IMR-90 (cell line): Measurements from ENCODE around the gene SCAMP2. TPM values are rescaled to one million over a fixed set of nuclear protein-coding genes. Genes with fewer than 3 reads are reported as not detected.

Experiments
- ATAC-seq: fragments of 200-7000 bp; cut with Tn5 transposase; 2 replicates; pipeline ENCODE4 v1.9.1; 2020; ENCODE audit warnings: low read depth, mild to moderate bottlenecking, moderate library complexity
- BruUV-seq: library from RNA; stranded (reverse); fragments of 400-500 nt; replicated peaks from 2 replicates; lab custom pipeline; 2021; lab: Mats Ljungman, UMichigan
- CTCF ChIA-PET: fragments of 300-600 bp; formaldehyde crosslinking; extraction: SDS; loops from one replicate; lab custom pipeline; 2021; ENCODE audit warnings: antibody characterized with exemption; lab: Yijun Ruan, JAX
- POLR2A ChIA-PET: fragments of 300-600 bp; sonication (Branson Sonifier 250); formaldehyde crosslinking; loops from one replicate; lab custom pipeline; 2022; ENCODE audit warnings: antibody characterized with exemption; ENCODE audit not compliant: unreplicated experiment; lab: Charles Lee
- DNase-seq: peaks from one replicate; pipeline ENCODE4 v3.0.0; 2013
- H2AFZ ChIP-seq: replicated peaks from 2 replicates; pipeline ENCODE3; 2013; ENCODE audit warnings: low read length, mild to moderate bottlenecking; ENCODE audit not compliant: poor library complexity
- H2AK5ac ChIP-seq: 2 replicates; pipeline ENCODE4 v1.6.1; 2013; ENCODE audit warnings: low read depth, low read length, inconsistent platforms
- H2AK9ac ChIP-seq: replicated peaks from 2 replicates; pipeline ENCODE3; 2013; ENCODE audit warnings: mild to moderate bottlenecking, low read depth, low read length, moderate library complexity; ENCODE audit not compliant: poor library complexity
- H2BK120ac ChIP-seq: 2 replicates; pipeline ENCODE4 v1.6.1; 2013; ENCODE audit warnings: low read depth, low read length, inconsistent platforms
- H2BK15ac ChIP-seq: 3 replicates; pipeline ENCODE4 v1.6.1; 2013; ENCODE audit warnings: low read depth, low read length, inconsistent platforms
- H2BK20ac ChIP-seq: 2 replicates; pipeline ENCODE4 v1.6.1; 2013; ENCODE audit warnings: low read depth, mild to moderate bottlenecking, inconsistent platforms, low read length, moderate library complexity
- H2BK5ac ChIP-seq: 2 replicates; pipeline ENCODE4 v1.6.1; 2013; ENCODE audit warnings: mild to moderate bottlenecking, low read depth, low read length, inconsistent platforms; ENCODE audit not compliant: poor library complexity, severe bottlenecking
- H3K14ac ChIP-seq: replicated peaks from 2 replicates; pipeline ENCODE4 v1.6.1; 2013; ENCODE audit warnings: low read depth, low read length, inconsistent platforms
- H3K18ac ChIP-seq: 2 replicates; pipeline ENCODE4 v1.6.1; 2013; ENCODE audit warnings: low read depth, low read length, control low read depth
- H3K23ac ChIP-seq: 2 replicates; pipeline ENCODE4 v1.6.1; 2013; ENCODE audit warnings: low read depth, low read length, inconsistent platforms
- H3K27ac ChIP-seq: 2 replicates; pipeline ENCODE4 v1.5.1; 2013; ENCODE audit warnings: mild to moderate bottlenecking, control low read depth, low read length; ENCODE audit not compliant: insufficient read depth
- H3K27me3 ChIP-seq: 2 replicates; pipeline ENCODE4 v1.6.1; 2013; ENCODE audit warnings: low read length; ENCODE audit not compliant: control insufficient read depth, insufficient read depth
- H3K36me3 ChIP-seq: 2 replicates; pipeline ENCODE4 v1.6.1; 2013; ENCODE audit warnings: low read length, mixed read lengths; ENCODE audit not compliant: control insufficient read depth, insufficient read depth
- H3K4ac ChIP-seq: 2 replicates; pipeline ENCODE4 v1.6.1; 2013; ENCODE audit warnings: low read depth, low read length, inconsistent platforms
- H3K4me1 ChIP-seq: 2 replicates; pipeline ENCODE4 v1.6.1; 2013; ENCODE audit warnings: low read length, mixed read lengths; ENCODE audit not compliant: control insufficient read depth, insufficient read depth
- H3K4me2 ChIP-seq: 2 replicates; pipeline ENCODE4 v1.6.1; 2013; ENCODE audit warnings: low read depth, mild to moderate bottlenecking, control low read depth, low read length, moderate library complexity
- H3K4me3 ChIP-seq: 2 replicates; pipeline ENCODE4 v1.5.1; 2013; ENCODE audit warnings: low read depth, mild to moderate bottlenecking, control low read depth, low read length, moderate library complexity; ENCODE audit not compliant: insufficient read depth
- H3K56ac ChIP-seq: 2 replicates; pipeline ENCODE4 v1.6.1; 2013; ENCODE audit warnings: low read length, inconsistent platforms; ENCODE audit not compliant: insufficient read depth; ENCODE audit errors: extremely low read depth
- H3K79me1 ChIP-seq, 2 experiments: 2 replicates each; pipeline ENCODE4 v1.6.1; 2013; ENCODE audit warnings: low read length in 2 of 2, inconsistent platforms in 1 of 2, low read depth in 1 of 2
- H3K9ac ChIP-seq: 2 replicates; pipeline ENCODE4 v1.6.1; 2013; ENCODE audit warnings: low read depth, low read length, control low read depth
- H3K9me1 ChIP-seq: 2 replicates; pipeline ENCODE4 v1.6.1; 2013; ENCODE audit warnings: low read length, inconsistent platforms; ENCODE audit not compliant: insufficient read depth
- H3K9me3 ChIP-seq: 2 replicates; pipeline ENCODE4 v1.6.1; 2013; ENCODE audit warnings: low read length; ENCODE audit not compliant: control insufficient read depth, insufficient read depth
- H4K20me1 ChIP-seq: 2 replicates; pipeline ENCODE4 v1.6.1; 2013; ENCODE audit warnings: low read length, inconsistent platforms; ENCODE audit not compliant: insufficient read depth
- H4K5ac ChIP-seq: 2 replicates; pipeline ENCODE4 v1.6.1; 2013; ENCODE audit warnings: mild to moderate bottlenecking, low read depth, low read length, control low read depth
- H4K8ac ChIP-seq, 2 experiments: 2 replicates each; pipeline ENCODE4 v1.6.1; 2013; ENCODE audit warnings: low read depth in 2 of 2, low read length in 2 of 2, control low read depth in 1 of 2, inconsistent platforms in 1 of 2
- H4K91ac ChIP-seq: 2 replicates; pipeline ENCODE4 v1.6.1; 2013; ENCODE audit warnings: low read depth, low read length, inconsistent platforms; ENCODE audit not compliant: insufficient read depth
- ELK1 ChIP-seq: fragments of 150-350 bp; IDR thresholded peaks from 2 replicates; pipeline ENCODE4 v1.6.1; 2016; ENCODE audit warnings: low read depth, mild to moderate bottlenecking, low read length, moderate library complexity, borderline replicate concordance
- MAZ ChIP-seq: IDR thresholded peaks from 2 replicates; pipeline ENCODE4 v1.6.1; 2012; ENCODE audit warnings: low read depth, mild to moderate bottlenecking, low read length, improper control_type of control experiment, moderate library complexity, borderline replicate concordance
- NFE2L2 ChIP-seq: fragments of 150-350 bp; IDR thresholded peaks from 2 replicates; pipeline ENCODE4 v1.6.1; 2016; ENCODE audit warnings: low read depth, mild to moderate bottlenecking, low read length
- POLR2A ChIP-seq: IDR thresholded peaks from 2 replicates; pipeline ENCODE4 v1.6.1; 2012; ENCODE audit warnings: mild to moderate bottlenecking, low read depth, low read length
- RAD21 ChIP-seq: IDR thresholded peaks from 2 replicates; pipeline ENCODE4 v1.6.1; 2012; ENCODE audit warnings: low read length, improper control_type of control experiment
- WGBS, 2 experiments: methylation state at CpG; one replicate each; pipeline versions ENCODE4 v1.1.5 to v1.1.7; 2013; ENCODE audit warnings: missing lambda C conversion rate in 2 of 2; ENCODE audit not compliant: insufficient read length in 1 of 2; ENCODE audit errors: extremely low coverage in 2 of 2; 5-methylcytosine and 5-hydroxymethylcytosine counted together
- dilution Hi-C: fragments of 300-500 bp; cut with HindIII; formaldehyde crosslinking; loops from one replicate; pipeline ENCODE4 v1.14.3; 2018; ENCODE audit warnings: low sequenced_read_pairs; ENCODE audit not compliant: unreplicated experiment
- in situ Hi-C: fragments of 300-500 bp; cut with MboI; formaldehyde crosslinking; loops from 3 replicates; pipeline ENCODE4 v1.14.3; 2019; ENCODE audit warnings: low sequenced_read_pairs, inconsistent platforms, mixed read lengths
- intact Hi-C: fragments of 100-400 bp; cut with micrococcal nuclease; formaldehyde crosslinking; loops from 2 replicates; pipeline ENCODE4 v1.10.0; 2022
- polyA plus RNA-seq, 3 experiments: library from polyadenylated mRNA; depleted of rRNA; stranded (reverse); fragments of >200 nt; gene quantifications; 2 replicates each; pipeline ENCODE4 v1.2.3, GENCODE V29; 2012; ENCODE audit warnings: low replicate concordance in 1 of 3
- total RNA-seq: library from RNA; depleted of rRNA; stranded (reverse); fragments of >200 nt; gene quantifications from 2 replicates; pipeline ENCODE4 v1.2.3, GENCODE V29; 2012
- TF ChIP-seq, protein P1 (sequence below): fragments of 150-350 bp; IDR thresholded peaks from 2 replicates; pipeline ENCODE4 v1.6.1; 2017; ENCODE audit warnings: mild to moderate bottlenecking, antibody characterized with exemption, low read length, low read depth

The SCAMP2 gene
- total and polyA plus RNA-seq, 2 of the 4 experiments (the other 2 are of a cell fraction) = 25.8 to 111 TPM

- Histone ChIP-seq H2BK120ac (no peak overlapping the region), H2BK20ac (no peak overlapping the region), H3K79me1 (peaks cover 23 to 58% of the 10 kb centered on the region in 2 experiments), H3K9ac (no peak overlapping the region), H3K18ac (no peak overlapping the region), H4K91ac (no peak overlapping the region), H3K4me1 (no peaks in the 10 kb centered on the region), H2AK9ac (no peak overlapping the region), H3K27me3 (no peaks in the 10 kb centered on the region), H2BK5ac (no peak overlapping the region), H3K4ac (no peak overlapping the region), H2AFZ (no peak overlapping the region), H3K9me3 (no peaks in the 10 kb centered on the region), H3K4me2 (no peak overlapping the region), H3K56ac (no peak overlapping the region), H3K36me3 (peaks cover 33% of the 10 kb centered on the region), H2AK5ac (no peak overlapping the region), H3K4me3 (no peak overlapping the region), H4K20me1 (peaks cover 59% of the 10 kb centered on the region), H3K9me1 (peaks cover 10% of the 10 kb centered on the region; the same call in 1 of the 2 replicates), H2BK15ac (no peak overlapping the region), H3K23ac (no peak overlapping the region), H3K27ac (no peak overlapping the region), H3K14ac (no peak overlapping the region), H4K8ac (no peak overlapping the region), H4K5ac (no peak overlapping the region)
- ChIA-PET POLR2A (no interaction called here), CTCF (interaction anchor here (0.9 kb wide), 1 partner anchor 14 kb away, joined by 3 read pairs; no protein-coding TSS in a partner anchor)
- no TSS peak for BruUV-seq
- DNase-seq = no peak
- in situ Hi-C loops (no loop called here), dilution Hi-C loops (no loop called here), intact Hi-C loops (no loop called here)
- no peak for TF ChIP-seq ELK1
- no peak for TF ChIP-seq MAZ
- no peak for TF ChIP-seq NFE2L2
- TF ChIP-seq POLR2A = no peak
- TF ChIP-seq, protein P1, sequence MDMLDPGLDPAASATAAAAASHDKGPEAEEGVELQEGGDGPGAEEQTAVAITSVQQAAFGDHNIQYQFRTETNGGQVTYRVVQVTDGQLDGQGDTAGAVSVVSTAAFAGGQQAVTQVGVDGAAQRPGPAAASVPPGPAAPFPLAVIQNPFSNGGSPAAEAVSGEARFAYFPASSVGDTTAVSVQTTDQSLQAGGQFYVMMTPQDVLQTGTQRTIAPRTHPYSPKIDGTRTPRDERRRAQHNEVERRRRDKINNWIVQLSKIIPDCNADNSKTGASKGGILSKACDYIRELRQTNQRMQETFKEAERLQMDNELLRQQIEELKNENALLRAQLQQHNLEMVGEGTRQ = no peak
- no peak for TF ChIP-seq RAD21
- ATAC-seq = no peak
- no CpG with 5 or more reads among the region's 1 CpG for WGBS, 2 experiments
Observed at GRCh38 chr15:74856537-74856936, 16.6 kb downstream of the SCAMP2 start.
